Lung (tissue), 12 donors: ENCODE results near the gene INCA1. TPM values are rescaled to one million over a fixed set of nuclear protein-coding genes. Genes with fewer than 3 reads are reported as not detected.

ENCODE experiments used
- ATAC-seq: fragments of 200-7000 bp; cut with Tn5 transposase; one replicate; pipeline ENCODE4 v1.9.1; 2020; ENCODE audit warnings: moderate number of reproducible peaks; ENCODE audit not compliant: insufficient read depth, low FRiP score
- DNase-seq, 3 donors: peaks; one replicate each; pipeline ENCODE4 v3.0.0-alpha.2; 2013 to 2017
- H3K27ac ChIP-seq, 2 donors: one replicate each; pipeline ENCODE4 v1.5.1; 2013; ENCODE audit warnings: mild to moderate bottlenecking in 2 of 2, moderate library complexity in 2 of 2, control low read depth in 1 of 2, inconsistent platforms in 1 of 2, low read depth in 1 of 2, low read length in 1 of 2
- H3K27me3 ChIP-seq, 3 donors: one replicate each; pipeline ENCODE4 v1.5.1; 2013; ENCODE audit warnings: low read length in 2 of 3; ENCODE audit not compliant: control insufficient read depth in 3 of 3, insufficient read depth in 3 of 3
- H3K36me3 ChIP-seq, 4 donors: one replicate each; pipeline ENCODE4 v1.5.1; 2013; ENCODE audit warnings: low read length in 4 of 4, mild to moderate bottlenecking in 1 of 4, moderate library complexity in 1 of 4; ENCODE audit not compliant: control insufficient read depth in 4 of 4, insufficient read depth in 4 of 4
- H3K4me1 ChIP-seq, 5 donors: one replicate each; pipeline ENCODE4 v1.5.1; 2013; ENCODE audit warnings: low read length in 5 of 5, mild to moderate bottlenecking in 2 of 5, moderate library complexity in 1 of 5; ENCODE audit not compliant: control insufficient read depth in 5 of 5, insufficient read depth in 5 of 5
- H3K4me3 ChIP-seq: one replicate; pipeline ENCODE4 v1.5.1; 2013; ENCODE audit warnings: mild to moderate bottlenecking, control low read depth, moderate library complexity
- H3K9ac ChIP-seq, 2 donors: one replicate each; pipeline ENCODE4 v1.5.1; 2013; ENCODE audit warnings: low read length in 2 of 2, control low read depth in 1 of 2; ENCODE audit not compliant: insufficient read depth in 1 of 2
- H3K9me3 ChIP-seq, 4 donors: one replicate each; pipeline ENCODE4 v1.5.1; 2013; ENCODE audit warnings: low read length in 3 of 4, mild to moderate bottlenecking in 1 of 4, moderate library complexity in 1 of 4; ENCODE audit not compliant: control insufficient read depth in 4 of 4, insufficient read depth in 3 of 4
- CTCF ChIP-seq: IDR thresholded peaks from 2 replicates; pipeline ENCODE4 v1.5.1; 2012; ENCODE audit warnings: mild to moderate bottlenecking; ENCODE audit errors: control extremely low read depth, extremely low read depth
- WGBS, 2 donors: extraction: QIAGEN DNeasy Blood & Tissue Kit; methylation state at CpG; one replicate each; pipeline ENCODE4 v1.1.7; 2013; 5-methylcytosine and 5-hydroxymethylcytosine counted together
- polyA plus RNA-seq, 2 donors: library from polyadenylated mRNA; stranded (reverse); fragments of 200-250 nt; gene quantifications; one replicate each; pipeline ENCODE4 v1.2.1, GENCODE V29; 2013
- total RNA-seq, 2 donors: library from RNA; depleted of rRNA in 1 of 2; stranded (reverse); fragments of >200 nt in 1 of 2; gene quantifications; one replicate each; pipeline ENCODE4 v1.2.1, GENCODE V29; 2014 to 2021
- donor health status: control.
- donor health status: control.
- donor health status: Bipolar disorder and iron deficiency.
- donor health status: healthy.
- donor health status: DM: yes; HTN: yes; CAD: no.

Gene INCA1
- total and polyA plus RNA-seq, 4 donors: 0.89 to 3.4 (median 1.9) TPM

GRCh38 chr17:4946312-4946976 is 50.9 kb downstream of the INCA1 start:
- Histone ChIP-seq H3K4me1 (peaks cover 2 to 28% (median 14%) of the 10 kb centered on the region in 5 donors), H3K4me3 (peak overlapping the region; percentile 67), H3K9me3 (no peaks in the 10 kb centered on the region), H3K9ac (peak overlapping the region in 1 of 2 donors; percentile 11), H3K27ac (peak overlapping the region; percentile 38 to 73), H3K27me3 (no peaks in the 10 kb centered on the region), H3K36me3 (peaks cover 12 to 32% (median 27%) of the 10 kb centered on the region in 4 donors)
- TF ChIP-seq CTCF: no peak
- WGBS, 2 donors: 23% methylated on average over 16 of the region's 16 CpGs
- no peak for ATAC-seq
- no peak for DNase-seq

DNA sequence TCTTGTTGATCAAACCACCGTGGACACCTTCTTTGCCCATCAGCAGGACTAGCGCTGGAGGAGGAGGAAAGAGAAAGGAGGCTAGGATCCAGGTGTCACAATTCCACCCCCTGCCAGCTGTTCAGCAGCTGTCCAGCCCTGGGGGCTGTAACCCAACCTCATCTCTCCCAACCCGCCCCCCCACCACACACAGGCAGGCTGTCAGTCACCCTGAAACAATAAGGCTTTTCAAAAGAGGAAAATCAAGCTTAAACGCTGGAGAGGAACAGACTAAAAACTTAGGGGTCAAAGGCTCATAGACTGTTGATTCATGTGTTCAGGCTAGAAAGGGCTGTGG is 51.4 kb downstream of the INCA1 start:
- H3K27me3 ChIP-seq: no peaks in the 10 kb centered on the region
- H3K27ac ChIP-seq: peak overlapping the region; percentile 33 to 51
- H3K4me3 ChIP-seq: no peak overlapping the region
- TF ChIP-seq CTCF: no peak
- H3K9me3 ChIP-seq: no peaks in the 10 kb centered on the region
- DNase-seq (no peak), ATAC-seq (no peak)
- peaks cover 3 to 28% (median 12%) of the 10 kb centered on the region in 5 donors for H3K4me1 ChIP-seq
- no peak overlapping the region for H3K9ac ChIP-seq
- 32 to 42% methylated on average over 4 of the region's 4 CpGs for WGBS, 2 donors
- H3K36me3 ChIP-seq: peaks cover 12 to 32% (median 27%) of the 10 kb centered on the region in 4 donors

- H3K36me3 ChIP-seq: peaks cover 12 to 32% (median 27%) of the 10 kb centered on the region in 4 donors
- H3K4me3 ChIP-seq: peak overlapping the region; percentile 30
- no peak for TF ChIP-seq CTCF
- H3K27me3 ChIP-seq: no peaks in the 10 kb centered on the region
- ATAC-seq: peak; percentile 12
- H3K4me1 ChIP-seq: peaks cover 3 to 26% (median 11%) of the 10 kb centered on the region in 5 donors
- H3K9me3 ChIP-seq: no peaks in the 10 kb centered on the region
- DNase-seq: no peak
- no peak overlapping the region for H3K9ac ChIP-seq
- peak overlapping the region; percentile 71 to 80 for H3K27ac ChIP-seq
- 31 to 46% methylated on average over 7 of the region's 7 CpGs for WGBS, 2 donors
Observed at GRCh38 chr17:4945176-4945943, 52.0 kb downstream of the INCA1 start.
